T-helper 17 cell (primary cell): ENCODE measurements around the gene MDM1. TPM values are rescaled to one million over a fixed set of nuclear protein-coding genes. Genes with fewer than 3 reads are reported as not detected.
A peak's percentile ranks its signal among the peaks of the same experiment; 100 is the strongest.

Source experiments
- ATAC-seq: fragments of 150-1000 bp; cut with Tn5 transposase; 2 replicates; pipeline ENCODE4 v1.10.0; 2021; ENCODE audit warnings: mild to moderate bottlenecking, moderate library complexity
- DNase-seq, 3 donors: peaks; one replicate each; pipeline versions ENCODE4 v3.0.0 to v3.0.0-alpha.2; 2020 to 2021
- H3K9me3 ChIP-seq: one replicate; pipeline ENCODE4 v1.7.0; 2013; ENCODE audit warnings: low read length, mild to moderate bottlenecking; ENCODE audit not compliant: control insufficient read depth, poor library complexity, severe bottlenecking
- H3K27ac Mint-ChIP-seq: one replicate; pipeline ENCODE4 v1.8.0; 2022; ENCODE audit warnings: mild to moderate bottlenecking, moderate library complexity, mixed read lengths
- H3K27me3 Mint-ChIP-seq: one replicate; pipeline ENCODE4 v1.8.0; 2022; ENCODE audit warnings: mixed read lengths
- H3K36me3 Mint-ChIP-seq: one replicate; pipeline ENCODE4 v1.8.0; 2022; ENCODE audit warnings: low read depth, mixed read lengths
- H3K4me1 Mint-ChIP-seq: one replicate; pipeline ENCODE4 v1.8.0; 2022; ENCODE audit warnings: mild to moderate bottlenecking, mixed read lengths
- H3K4me3 Mint-ChIP-seq: one replicate; pipeline ENCODE4 v1.8.0; 2022; ENCODE audit warnings: mild to moderate bottlenecking, moderate library complexity, mixed read lengths
- total RNA-seq, 4 donors: library from RNA in 2 of 4; stranded (reverse) in 2 of 4; gene quantifications; one replicate each; pipeline ENCODE4 v1.2.3 and lab custom pipeline; 2022 to 2026

Gene MDM1, protein sequence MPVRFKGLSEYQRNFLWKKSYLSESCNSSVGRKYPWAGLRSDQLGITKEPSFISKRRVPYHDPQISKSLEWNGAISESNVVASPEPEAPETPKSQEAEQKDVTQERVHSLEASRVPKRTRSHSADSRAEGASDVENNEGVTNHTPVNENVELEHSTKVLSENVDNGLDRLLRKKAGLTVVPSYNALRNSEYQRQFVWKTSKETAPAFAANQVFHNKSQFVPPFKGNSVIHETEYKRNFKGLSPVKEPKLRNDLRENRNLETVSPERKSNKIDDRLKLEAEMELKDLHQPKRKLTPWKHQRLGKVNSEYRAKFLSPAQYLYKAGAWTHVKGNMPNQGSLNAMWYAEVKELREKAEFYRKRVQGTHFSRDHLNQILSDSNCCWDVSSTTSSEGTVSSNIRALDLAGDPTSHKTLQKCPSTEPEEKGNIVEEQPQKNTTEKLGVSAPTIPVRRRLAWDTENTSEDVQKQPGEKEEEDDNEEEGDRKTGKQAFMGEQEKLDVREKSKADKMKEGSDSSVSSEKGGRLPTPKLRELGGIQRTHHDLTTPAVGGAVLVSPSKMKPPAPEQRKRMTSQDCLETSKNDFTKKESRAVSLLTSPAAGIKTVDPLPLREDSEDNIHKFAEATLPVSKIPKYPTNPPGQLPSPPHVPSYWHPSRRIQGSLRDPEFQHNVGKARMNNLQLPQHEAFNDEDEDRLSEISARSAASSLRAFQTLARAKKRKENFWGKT
- total RNA-seq: 10 to 100 TPM; 16.3 to 18.7 TPM
- 26.6 to 37.9 reads per million in 2 donors for total RNA-seq (lab: John Stamatoyannopoulos, UW)

DNA sequence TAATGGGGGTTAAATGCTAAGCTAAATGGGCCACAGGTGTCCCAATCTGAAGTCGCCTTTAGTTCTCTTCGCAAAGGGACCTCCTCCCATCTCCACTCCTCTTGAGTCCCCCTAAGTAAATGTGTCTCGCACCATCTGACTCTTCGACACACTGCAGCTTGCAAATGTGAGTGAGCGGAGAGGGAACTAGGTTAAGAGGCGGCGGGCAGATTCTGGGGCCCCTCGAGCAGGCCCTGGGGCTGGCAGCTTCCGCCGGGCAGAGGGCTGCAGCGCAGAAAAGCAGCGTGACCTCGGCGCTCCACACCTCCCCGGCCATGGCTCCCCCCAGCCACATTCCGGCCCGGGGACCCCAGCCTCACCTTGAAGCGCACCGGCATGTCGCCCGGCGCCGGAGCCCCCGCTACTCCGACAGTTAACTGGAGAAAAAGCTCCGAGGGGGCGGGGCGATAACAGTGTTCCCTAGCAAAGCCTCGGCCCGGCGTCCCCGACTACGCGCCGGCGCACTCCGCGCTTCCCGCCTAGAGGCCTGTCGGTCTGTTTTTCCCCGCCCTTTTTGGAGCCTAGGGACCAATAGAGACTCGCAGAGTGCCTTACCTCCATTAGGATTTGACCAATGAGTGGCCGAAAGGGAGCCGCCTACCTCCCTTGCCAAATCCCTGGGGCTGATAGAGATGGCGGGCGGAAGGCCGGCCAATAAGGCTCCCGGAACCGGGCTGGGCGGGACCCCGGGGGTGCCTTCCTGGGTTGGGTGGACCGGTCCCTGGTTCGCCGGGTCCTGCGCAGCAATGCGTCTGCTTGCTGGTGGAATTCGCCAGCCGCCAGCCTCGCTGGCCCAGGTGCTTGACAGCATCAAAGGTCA lies at the start of gene MDM1:
TSS of gene MDM1 (minus strand) at position 494 of the 859 bp plus-strand sequence. CDS start at position 377, 117 bp downstream.
- H3K27ac Mint-ChIP-seq: peak within 1 kb of the TSS; percentile 87
- peaks cover 34% of the 10 kb centered on the region for H3K4me1 Mint-ChIP-seq
- peak; percentile 97 for ATAC-seq
- peaks cover 5% of the 10 kb centered on the region for H3K27me3 Mint-ChIP-seq
- H3K36me3 Mint-ChIP-seq: peaks cover 3% of the 10 kb centered on the region
- peak; percentile 89 to 95 (median 95) for DNase-seq
- no peaks in the 10 kb centered on the region for H3K9me3 ChIP-seq
- peak within 1 kb of the TSS; percentile 87 for H3K4me3 Mint-ChIP-seq

DNA sequence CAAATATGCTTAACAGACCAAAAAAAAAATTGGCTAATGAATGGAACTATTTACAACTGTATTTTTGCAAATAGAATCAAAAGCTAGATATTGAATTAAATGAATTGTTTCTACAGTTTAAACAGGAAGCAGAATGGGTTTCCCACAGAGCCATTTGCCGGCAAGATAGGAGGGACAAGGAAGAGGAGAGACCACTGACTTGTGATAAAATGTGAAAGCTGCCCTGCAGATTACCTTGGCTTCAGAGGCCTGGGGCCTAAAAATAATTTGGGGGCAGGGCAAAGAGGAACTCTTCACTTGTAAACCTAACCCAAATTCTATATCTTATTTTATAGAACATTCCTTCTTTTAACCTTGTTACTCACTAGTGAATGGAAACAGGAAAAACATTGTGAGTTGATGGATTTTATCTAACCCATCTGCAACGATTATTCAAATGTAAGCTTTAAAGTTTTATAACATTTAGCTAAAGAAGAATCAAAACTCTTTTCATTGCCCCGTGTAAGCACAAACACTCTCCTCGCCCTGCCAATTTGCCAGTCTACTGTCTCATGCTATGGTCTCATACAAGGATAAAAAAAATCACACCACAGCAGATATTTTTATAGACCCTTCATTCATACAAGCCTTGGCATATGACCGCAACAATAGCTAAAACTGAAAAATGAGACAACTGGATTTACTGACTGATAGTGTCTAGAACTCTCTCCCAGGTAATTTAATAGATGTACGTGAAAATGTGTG lies 49.5 kb upstream of the MDM1 start:
- Mint-ChIP-seq H3K4me1 (peaks cover 6% of the 10 kb centered on the region), H3K4me3 (no peak overlapping the region), H3K27ac (no peak overlapping the region), H3K36me3 (peaks cover 4% of the 10 kb centered on the region), H3K27me3 (no peaks in the 10 kb centered on the region)
- no peak for DNase-seq
- peaks cover 9% of the 10 kb centered on the region for H3K9me3 ChIP-seq
- ATAC-seq: no peak

DNA sequence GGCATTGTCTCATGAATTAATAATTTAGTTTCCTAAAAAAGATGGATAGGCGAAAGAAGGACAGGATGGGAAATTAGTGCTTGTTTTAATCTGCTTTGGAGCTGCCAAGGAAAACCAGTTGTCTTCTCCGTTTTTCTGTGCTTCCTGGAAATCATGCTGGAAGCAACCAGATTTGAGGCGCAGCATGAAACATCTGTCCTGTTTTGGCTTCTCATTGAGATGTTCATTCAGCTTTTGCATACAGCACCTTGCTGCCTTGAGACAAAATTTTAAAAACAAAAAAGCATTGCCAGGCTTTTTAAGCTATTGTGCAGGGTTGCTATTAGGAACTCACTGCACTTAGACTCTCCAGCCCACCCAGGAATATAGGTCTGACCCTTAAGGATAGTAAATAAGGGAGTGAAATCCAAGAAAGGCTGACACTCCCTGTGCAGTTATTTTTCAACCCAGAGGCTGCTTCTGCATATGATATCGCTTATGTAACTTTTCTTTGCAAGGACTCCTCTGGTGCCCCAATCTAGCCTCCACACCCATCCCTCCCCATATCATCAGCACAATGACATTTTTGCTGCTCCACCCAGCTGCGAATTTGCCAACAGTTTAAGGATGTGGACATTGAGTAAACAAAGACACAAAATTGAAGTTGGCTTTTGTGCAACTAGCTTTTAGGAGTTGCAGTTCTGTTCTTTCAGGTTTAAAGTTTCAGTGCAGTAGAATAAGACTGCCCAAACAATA lies 46.9 kb upstream of the MDM1 start:
- peaks cover 17% of the 10 kb centered on the region for H3K4me1 Mint-ChIP-seq
- no peaks in the 10 kb centered on the region for H3K36me3 Mint-ChIP-seq
- H3K27ac Mint-ChIP-seq: no peak overlapping the region
- DNase-seq (no peak), ATAC-seq (no peak)
- no peak overlapping the region for H3K4me3 Mint-ChIP-seq
- H3K27me3 Mint-ChIP-seq: no peaks in the 10 kb centered on the region
- H3K9me3 ChIP-seq: peaks cover 9% of the 10 kb centered on the region

DNA sequence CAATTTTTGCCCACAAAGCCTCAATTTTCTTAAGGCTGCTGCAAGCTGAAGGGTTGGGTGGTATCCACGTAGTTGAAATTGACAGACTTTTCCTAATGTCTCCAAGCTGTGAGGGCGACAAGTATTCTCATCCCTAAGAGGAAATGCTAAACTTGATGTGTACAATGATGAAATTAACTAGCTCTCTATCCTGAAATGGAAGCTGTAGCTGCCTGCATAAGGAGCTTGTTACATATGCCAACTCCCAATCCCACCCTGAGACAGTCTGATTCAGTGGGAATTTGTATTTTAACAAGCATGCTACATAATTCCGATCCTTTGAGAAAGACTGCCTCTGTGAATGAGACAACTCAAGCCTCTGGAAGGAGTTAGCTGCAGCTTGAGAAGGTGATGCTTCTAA lies 45.7 kb upstream of the MDM1 start:
- H3K27ac Mint-ChIP-seq: no peak overlapping the region
- no peak overlapping the region for H3K4me3 Mint-ChIP-seq
- H3K4me1 Mint-ChIP-seq: peaks cover 25% of the 10 kb centered on the region
- H3K36me3 Mint-ChIP-seq: no peaks in the 10 kb centered on the region
- ATAC-seq (no peak), DNase-seq (no peak)
- H3K27me3 Mint-ChIP-seq: no peaks in the 10 kb centered on the region
- peaks cover 6% of the 10 kb centered on the region for H3K9me3 ChIP-seq

DNA sequence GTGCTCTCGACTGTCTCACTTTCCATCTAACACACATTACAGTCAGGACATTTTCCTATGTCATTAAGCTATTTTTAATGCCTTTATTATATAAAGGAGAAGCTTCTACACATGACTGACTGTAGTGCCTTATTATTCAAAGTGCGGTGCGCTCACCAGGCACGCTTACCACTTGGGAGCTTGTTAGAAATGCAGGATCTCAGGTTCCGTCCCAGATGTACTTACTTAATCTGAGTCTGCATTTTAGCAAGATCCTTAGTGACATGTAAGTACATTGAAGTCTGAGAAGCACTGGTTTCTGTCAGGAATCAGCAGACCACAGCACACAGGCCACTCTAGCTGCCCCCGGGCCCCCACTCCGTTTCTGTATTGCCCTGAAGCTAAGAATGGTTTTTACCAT lies 44.7 kb upstream of the MDM1 start:
- H3K4me3 Mint-ChIP-seq: no peak overlapping the region
- no peak overlapping the region for H3K27ac Mint-ChIP-seq
- peaks cover under 1% of the 10 kb centered on the region for H3K9me3 ChIP-seq
- ATAC-seq: no peak
- H3K27me3 Mint-ChIP-seq: no peaks in the 10 kb centered on the region
- H3K36me3 Mint-ChIP-seq: no peaks in the 10 kb centered on the region
- peaks cover 28% of the 10 kb centered on the region for H3K4me1 Mint-ChIP-seq
- no peak for DNase-seq

DNA sequence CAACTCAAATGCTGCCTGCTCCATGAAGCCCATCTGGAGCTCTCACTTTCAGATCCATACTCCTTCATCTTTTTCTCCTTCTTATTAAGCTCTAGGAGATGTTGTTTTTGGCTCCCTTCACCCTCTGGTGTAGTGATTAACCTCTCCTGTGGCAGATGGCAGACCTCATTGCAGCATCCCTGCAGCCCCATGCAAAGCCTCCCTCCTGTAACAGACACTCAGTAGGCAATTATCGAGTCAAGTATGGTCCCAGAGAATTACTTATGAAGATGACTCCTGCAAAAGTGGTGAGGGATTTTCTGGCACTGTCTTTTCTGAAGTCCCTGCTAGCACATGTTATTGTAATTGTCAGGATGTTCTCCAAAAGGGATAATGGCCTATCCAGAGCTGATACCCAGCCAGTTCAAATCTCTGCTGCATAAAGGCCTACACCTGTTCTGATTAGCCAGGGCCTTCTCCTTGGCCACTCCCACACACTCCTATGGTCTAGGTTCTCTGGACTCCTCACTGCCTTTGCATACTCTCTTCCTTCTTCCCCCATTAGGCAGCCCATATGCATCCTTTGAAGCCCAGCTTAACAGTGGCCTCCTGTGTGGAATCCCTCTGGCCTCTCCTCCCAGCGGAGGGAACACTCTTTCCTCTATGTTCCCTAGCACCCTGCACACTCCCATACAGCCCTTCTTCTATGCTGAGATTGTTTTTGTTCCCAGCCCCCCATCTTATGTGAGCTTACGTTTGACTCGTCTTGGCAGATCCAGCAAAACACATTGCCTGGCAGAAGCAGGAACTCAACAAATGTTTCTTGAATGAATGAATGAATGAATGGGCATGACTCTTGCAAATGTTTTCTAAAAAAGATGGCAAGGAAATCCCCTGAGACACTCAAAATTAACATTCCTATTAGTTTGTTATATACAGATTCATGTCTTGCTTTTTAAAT lies 43.9 kb upstream of the MDM1 start:
- H3K9me3 ChIP-seq: no peaks in the 10 kb centered on the region
- Mint-ChIP-seq H3K27ac (peak overlapping the region; percentile 93), H3K4me1 (peaks cover 30% of the 10 kb centered on the region), H3K36me3 (no peaks in the 10 kb centered on the region), H3K4me3 (no peak overlapping the region), H3K27me3 (no peaks in the 10 kb centered on the region)
- ATAC-seq (no peak), DNase-seq (no peak)

DNA sequence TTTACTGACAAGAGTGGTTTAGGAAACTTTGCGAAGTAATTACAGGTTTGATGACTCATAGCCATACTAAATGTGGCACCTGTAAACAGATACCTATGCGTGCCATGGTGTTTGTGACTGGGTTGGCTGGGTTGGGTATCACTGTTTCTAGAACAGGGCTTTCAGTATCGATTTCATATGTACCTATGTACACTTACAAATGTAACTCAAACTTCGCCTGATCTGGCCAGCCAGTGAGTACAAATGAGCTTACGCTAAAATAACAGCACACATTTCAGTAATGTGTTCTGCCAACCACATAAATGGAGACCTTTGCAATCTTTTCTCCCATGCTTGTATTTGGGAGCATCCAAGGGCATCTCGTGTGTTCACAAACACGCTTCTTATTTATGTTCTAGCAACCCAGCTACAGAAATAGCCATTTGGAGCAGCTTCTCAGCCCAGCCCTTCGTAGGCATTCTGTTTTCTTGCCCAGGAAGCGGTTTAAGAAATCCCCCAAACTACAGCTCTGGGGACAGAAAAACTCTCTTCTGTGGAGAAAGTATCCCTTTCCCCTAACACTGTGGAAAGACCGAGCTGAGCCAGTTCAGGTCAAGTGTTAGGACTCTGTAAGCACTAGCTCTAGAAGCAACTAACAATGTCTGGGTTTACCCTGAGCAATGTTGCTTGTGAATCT lies 42.3 kb upstream of the MDM1 start:
- no peaks in the 10 kb centered on the region for H3K36me3 Mint-ChIP-seq
- H3K27ac Mint-ChIP-seq: peak overlapping the region; percentile 93
- H3K27me3 Mint-ChIP-seq: no peaks in the 10 kb centered on the region
- ATAC-seq (peak; percentile 90), DNase-seq (peak in 1 of 3 donors; percentile 24)
- peaks cover 30% of the 10 kb centered on the region for H3K4me1 Mint-ChIP-seq
- peak overlapping the region; percentile 67 for H3K4me3 Mint-ChIP-seq
- H3K9me3 ChIP-seq: no peaks in the 10 kb centered on the region

DNA sequence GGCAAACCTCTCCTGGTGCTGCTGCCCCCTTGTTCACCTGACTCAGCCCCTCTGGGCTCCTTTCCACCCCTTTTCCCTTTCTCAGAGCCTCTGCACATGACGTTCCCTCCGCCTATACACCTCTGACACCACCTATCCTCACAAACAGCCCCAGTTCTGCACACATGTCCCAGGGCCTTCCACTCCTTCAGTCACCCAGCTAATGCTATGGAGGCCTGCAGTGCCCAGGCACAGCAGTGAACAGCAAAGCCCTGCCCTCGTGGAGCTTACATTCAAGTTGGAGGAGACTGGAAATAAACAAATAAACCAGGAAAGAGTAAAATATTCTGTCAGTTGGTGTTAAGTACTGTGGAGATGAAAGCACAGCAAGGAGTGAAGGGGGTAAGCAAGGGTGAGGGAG lies 38.5 kb upstream of the MDM1 start:
- no peak overlapping the region for H3K27ac Mint-ChIP-seq
- no peak for ATAC-seq

DNA sequence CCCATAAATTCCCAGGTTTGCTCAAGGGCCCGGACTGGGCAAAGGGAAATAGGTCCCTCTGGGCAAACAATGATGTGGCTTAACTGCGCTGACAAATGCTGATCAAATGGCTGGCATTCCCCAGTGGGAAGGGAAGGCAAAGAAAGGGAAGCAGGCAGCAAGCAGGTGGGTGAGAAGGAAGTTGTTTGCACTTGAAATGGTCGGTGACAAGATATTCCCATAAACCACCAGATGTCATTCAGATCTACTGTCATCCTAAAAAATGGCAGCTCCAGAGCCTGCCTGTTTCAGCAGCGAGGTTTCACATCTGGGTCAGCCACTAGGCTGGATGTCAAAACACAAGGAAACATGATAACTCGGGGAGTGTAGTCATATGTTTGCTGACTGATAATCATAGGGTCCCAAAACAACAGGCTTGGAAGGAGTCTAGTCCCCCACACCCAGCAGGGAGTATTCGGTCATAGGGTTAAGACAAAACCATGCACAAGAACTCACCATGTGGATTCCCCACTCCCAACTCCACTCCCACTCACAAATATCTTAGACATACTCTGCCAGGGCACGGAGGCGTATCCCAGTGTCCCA lies 37.9 kb upstream of the MDM1 start:
- H3K4me1 Mint-ChIP-seq: peaks cover 49% of the 10 kb centered on the region
- DNase-seq (no peak), ATAC-seq (no peak)
- no peaks in the 10 kb centered on the region for H3K9me3 ChIP-seq
- H3K27ac Mint-ChIP-seq: no peak overlapping the region
- no peaks in the 10 kb centered on the region for H3K27me3 Mint-ChIP-seq
- no peak overlapping the region for H3K4me3 Mint-ChIP-seq
- no peaks in the 10 kb centered on the region for H3K36me3 Mint-ChIP-seq

More for the DNA sequence above, 38.5 kb upstream of the MDM1 start:
- H3K4me3 Mint-ChIP-seq: no peak overlapping the region
- H3K27me3 Mint-ChIP-seq: no peaks in the 10 kb centered on the region
- H3K4me1 Mint-ChIP-seq: peaks cover 49% of the 10 kb centered on the region
- H3K9me3 ChIP-seq: no peaks in the 10 kb centered on the region
- no peak for DNase-seq
- H3K36me3 Mint-ChIP-seq: no peaks in the 10 kb centered on the region

DNA sequence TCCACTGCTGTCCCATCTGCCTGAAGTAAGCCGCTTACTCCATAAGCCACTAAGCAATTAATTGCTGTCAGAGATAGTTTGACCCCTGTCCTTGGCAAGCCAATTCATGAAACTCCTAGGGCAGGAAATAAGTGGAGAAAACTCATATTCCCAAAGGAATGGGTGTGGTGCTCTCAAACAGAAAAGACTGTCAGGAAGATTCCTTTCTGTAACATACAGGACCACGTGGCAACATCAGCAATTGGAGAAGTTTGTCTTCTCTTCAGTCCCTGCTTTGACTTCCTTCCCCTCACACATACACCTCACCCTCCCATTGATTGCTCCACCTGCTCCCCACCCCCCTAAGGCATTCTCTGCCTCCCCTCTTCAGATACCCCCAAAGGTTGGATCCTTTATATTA lies 36.2 kb upstream of the MDM1 start:
- DNase-seq (no peak), ATAC-seq (no peak)
- Mint-ChIP-seq H3K27ac (peak overlapping the region; percentile 97), H3K36me3 (no peaks in the 10 kb centered on the region), H3K27me3 (no peaks in the 10 kb centered on the region), H3K4me1 (peaks cover 50% of the 10 kb centered on the region), H3K4me3 (peak overlapping the region; percentile 3)
- no peaks in the 10 kb centered on the region for H3K9me3 ChIP-seq
